HepG2 (cell line): ENCODE results near the gene PHF10. TPM values are rescaled to one million over a fixed set of nuclear protein-coding genes. Genes with fewer than 3 reads are reported as not detected.

Experiments used
- AGO2 ChIP-seq: fragments of 200-400 bp; formaldehyde crosslinking; optimal IDR thresholded peaks from 2 replicates; pipeline ENCODE3; 2017; ENCODE audit warnings: mild to moderate bottlenecking, low read depth, low read length, moderate library complexity
- BCL6 ChIP-seq: IDR thresholded peaks from 2 replicates; pipeline ENCODE4 v1.6.1; 2016; ENCODE audit warnings: missing genetic modification reagents, missing compliant biosample characterization
- HMG20A ChIP-seq: IDR thresholded peaks from 2 replicates; pipeline ENCODE4 v1.6.1; 2016; ENCODE audit warnings: borderline replicate concordance
- PAWR ChIP-seq: sonication (generic); formaldehyde crosslinking; IDR thresholded peaks from 2 replicates; pipeline ENCODE4 v1.4.0; 2020; ENCODE audit warnings: missing genetic modification reagents, mild to moderate bottlenecking, borderline replicate concordance
- PRPF4 ChIP-seq: fragments of 200-400 bp; formaldehyde crosslinking; IDR thresholded peaks from 2 replicates; pipeline ENCODE4 v1.6.1; 2016; ENCODE audit warnings: low read length, low read depth; ENCODE audit not compliant: poor library complexity, severe bottlenecking
- RBFOX2 ChIP-seq: fragments of 200-400 bp; formaldehyde crosslinking; IDR thresholded peaks from 2 replicates; pipeline ENCODE4 v1.6.1; 2017; ENCODE audit warnings: low read depth, mild to moderate bottlenecking, low read length
- ZNF235 ChIP-seq: sonication (generic); formaldehyde crosslinking; IDR thresholded peaks from 2 replicates; pipeline ENCODE4 v1.8.1; 2023; ENCODE audit warnings: mild to moderate bottlenecking, missing genetic modification reagents, borderline replicate concordance
- ZNF484 ChIP-seq: sonication (generic); formaldehyde crosslinking; IDR thresholded peaks from 2 replicates; pipeline ENCODE4 v1.5.1; 2020; ENCODE audit warnings: mild to moderate bottlenecking, low read depth, missing genetic modification reagents, borderline replicate concordance
- ZNF552 ChIP-seq: sonication (generic); formaldehyde crosslinking; IDR thresholded peaks from 2 replicates; pipeline ENCODE4 v1.9.0; 2022; ENCODE audit warnings: missing genetic modification reagents, mild to moderate bottlenecking, borderline replicate concordance
- ZNF615 ChIP-seq: sonication (generic); formaldehyde crosslinking; IDR thresholded peaks from 2 replicates; pipeline ENCODE4 v1.5.0; 2020; ENCODE audit warnings: mild to moderate bottlenecking, missing genetic modification reagents, borderline replicate concordance
- ZNF674 ChIP-seq: sonication (generic); formaldehyde crosslinking; IDR thresholded peaks from 2 replicates; pipeline ENCODE4 v1.5.0; 2020; ENCODE audit warnings: low read depth, mild to moderate bottlenecking, missing genetic modification reagents
- ZNF879 ChIP-seq: sonication (generic); formaldehyde crosslinking; IDR thresholded peaks from 2 replicates; pipeline ENCODE4 v1.8.1; 2023; ENCODE audit warnings: missing genetic modification reagents
- ZZZ3 ChIP-seq: sonication (generic); formaldehyde crosslinking; IDR thresholded peaks from 2 replicates; pipeline ENCODE4 v1.4.0; 2020; ENCODE audit warnings: missing genetic modification reagents, mild to moderate bottlenecking, borderline replicate concordance
- polyA plus RNA-seq, 8 experiments: library from polyadenylated mRNA; depleted of rRNA in 3 of 8; stranded (reverse) in 7 of 8; unstranded in 1 of 8; fragments of >200 nt; fragmentation: Illumina TruSeq in 4 of 8; extraction: Trizol in 4 of 8; gene quantifications; 2 replicates each; pipeline versions ENCODE4 v1.2.1 to v1.2.3, GENCODE V29; 2011 to 2016; ENCODE audit warnings: low read depth in 4 of 8, missing spikeins in 1 of 8, mixed read lengths in 1 of 8; ENCODE audit not compliant: insufficient read depth in 1 of 8
- total RNA-seq, 5 experiments: library from RNA; depleted of rRNA; stranded (reverse); fragments of >200 nt; fragmentation: Illumina TruSeq; extraction: Trizol; gene quantifications; 2 replicates each; pipeline ENCODE4 v1.2.3, GENCODE V29; 2016; ENCODE audit warnings: low read depth in 1 of 5
- TF ChIP-seq, protein P1 (sequence below): sonication (generic); formaldehyde crosslinking; IDR thresholded peaks from 2 replicates; pipeline ENCODE4 v1.5.1; 2020; ENCODE audit warnings: missing genetic modification reagents, mild to moderate bottlenecking, borderline replicate concordance
- TF ChIP-seq, protein P2 (sequence below): sonication (generic); formaldehyde crosslinking; IDR thresholded peaks from 2 replicates; pipeline ENCODE4 v1.9.0; 2021; ENCODE audit warnings: missing genetic modification reagents, borderline replicate concordance
- TF ChIP-seq, protein P3 (sequence below): IDR thresholded peaks from 2 replicates; pipeline ENCODE4 v1.6.1; 2016; ENCODE audit warnings: missing compliant biosample characterization, missing genetic modification reagents, borderline replicate concordance

PHF10 gene
- total and polyA plus RNA-seq, 2 of the 13 experiments (the other 11 are each of a cell fraction or from before 2014, with no cell fraction given): 42.1 to 84.1 TPM

DNA sequence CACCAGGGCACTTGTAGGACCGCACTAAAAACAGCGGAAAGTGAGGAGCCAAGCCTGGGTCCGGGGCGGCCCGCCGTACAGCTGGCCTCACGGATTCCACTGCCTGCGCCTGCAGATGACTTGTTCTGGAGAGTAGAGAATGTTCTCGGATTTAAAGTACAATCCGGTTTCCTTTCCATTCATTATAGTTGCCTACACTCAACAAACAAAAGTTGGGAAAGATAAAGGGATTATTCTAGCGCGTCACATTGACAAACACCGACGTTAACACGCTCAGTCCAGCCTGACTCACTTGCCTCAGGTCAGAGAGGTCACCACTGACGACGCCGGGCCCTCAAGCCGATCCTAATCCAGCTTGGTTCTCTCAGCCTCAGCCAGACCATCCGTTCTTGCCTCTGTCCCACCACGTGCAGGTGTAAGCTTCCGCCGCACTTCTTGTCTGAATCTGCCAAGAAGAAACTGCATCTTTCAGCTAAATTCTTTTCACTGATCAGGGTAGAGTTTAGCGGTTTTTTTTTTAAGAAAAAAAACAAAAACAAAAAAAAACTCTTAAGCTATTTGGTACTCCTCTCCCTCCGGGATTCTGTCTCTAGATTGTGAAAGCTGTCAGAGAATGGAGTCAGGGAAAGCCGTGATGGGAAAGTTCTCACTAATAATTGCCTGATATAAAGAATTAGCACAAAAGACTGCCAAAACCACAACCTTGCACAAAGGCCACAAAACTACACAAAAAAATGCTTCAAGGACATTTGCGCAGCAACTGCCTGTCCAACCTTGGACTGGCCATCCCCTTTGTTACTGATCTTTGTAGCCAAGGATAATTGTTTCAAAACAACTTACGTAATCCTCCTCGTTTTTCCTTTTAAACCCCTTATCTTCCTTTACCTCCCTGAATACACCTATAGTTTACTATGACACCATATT lies 1.1 kb upstream of the PHF10 start (continued):
- TF ChIP-seq, protein P1, sequence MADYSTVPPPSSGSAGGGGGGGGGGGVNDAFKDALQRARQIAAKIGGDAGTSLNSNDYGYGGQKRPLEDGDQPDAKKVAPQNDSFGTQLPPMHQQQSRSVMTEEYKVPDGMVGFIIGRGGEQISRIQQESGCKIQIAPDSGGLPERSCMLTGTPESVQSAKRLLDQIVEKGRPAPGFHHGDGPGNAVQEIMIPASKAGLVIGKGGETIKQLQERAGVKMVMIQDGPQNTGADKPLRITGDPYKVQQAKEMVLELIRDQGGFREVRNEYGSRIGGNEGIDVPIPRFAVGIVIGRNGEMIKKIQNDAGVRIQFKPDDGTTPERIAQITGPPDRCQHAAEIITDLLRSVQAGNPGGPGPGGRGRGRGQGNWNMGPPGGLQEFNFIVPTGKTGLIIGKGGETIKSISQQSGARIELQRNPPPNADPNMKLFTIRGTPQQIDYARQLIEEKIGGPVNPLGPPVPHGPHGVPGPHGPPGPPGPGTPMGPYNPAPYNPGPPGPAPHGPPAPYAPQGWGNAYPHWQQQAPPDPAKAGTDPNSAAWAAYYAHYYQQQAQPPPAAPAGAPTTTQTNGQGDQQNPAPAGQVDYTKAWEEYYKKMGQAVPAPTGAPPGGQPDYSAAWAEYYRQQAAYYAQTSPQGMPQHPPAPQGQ: peak; percentile 90
- TF ChIP-seq BCL6: peak; percentile 70
- TF ChIP-seq PRPF4: no peak
- TF ChIP-seq ZZZ3 (CRISPR knock-in tag): no peak
- peak; percentile 85 for TF ChIP-seq HMG20A (CRISPR knock-in tag)
- TF ChIP-seq ZNF879 (CRISPR knock-in tag): 0 out of 2 replicates have a peak, but pooled peaks have one; percentile 7
- peak; percentile 94 for TF ChIP-seq AGO2
- TF ChIP-seq, protein P2, sequence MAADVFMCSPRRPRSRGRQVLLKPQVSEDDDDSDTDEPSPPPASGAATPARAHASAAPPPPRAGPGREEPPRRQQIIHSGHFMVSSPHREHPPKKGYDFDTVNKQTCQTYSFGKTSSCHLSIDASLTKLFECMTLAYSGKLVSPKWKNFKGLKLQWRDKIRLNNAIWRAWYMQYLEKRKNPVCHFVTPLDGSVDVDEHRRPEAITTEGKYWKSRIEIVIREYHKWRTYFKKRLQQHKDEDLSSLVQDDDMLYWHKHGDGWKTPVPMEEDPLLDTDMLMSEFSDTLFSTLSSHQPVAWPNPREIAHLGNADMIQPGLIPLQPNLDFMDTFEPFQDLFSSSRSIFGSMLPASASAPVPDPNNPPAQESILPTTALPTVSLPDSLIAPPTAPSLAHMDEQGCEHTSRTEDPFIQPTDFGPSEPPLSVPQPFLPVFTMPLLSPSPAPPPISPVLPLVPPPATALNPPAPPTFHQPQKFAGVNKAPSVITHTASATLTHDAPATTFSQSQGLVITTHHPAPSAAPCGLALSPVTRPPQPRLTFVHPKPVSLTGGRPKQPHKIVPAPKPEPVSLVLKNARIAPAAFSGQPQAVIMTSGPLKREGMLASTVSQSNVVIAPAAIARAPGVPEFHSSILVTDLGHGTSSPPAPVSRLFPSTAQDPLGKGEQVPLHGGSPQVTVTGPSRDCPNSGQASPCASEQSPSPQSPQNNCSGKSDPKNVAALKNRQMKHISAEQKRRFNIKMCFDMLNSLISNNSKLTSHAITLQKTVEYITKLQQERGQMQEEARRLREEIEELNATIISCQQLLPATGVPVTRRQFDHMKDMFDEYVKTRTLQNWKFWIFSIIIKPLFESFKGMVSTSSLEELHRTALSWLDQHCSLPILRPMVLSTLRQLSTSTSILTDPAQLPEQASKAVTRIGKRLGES: no peak
- TF ChIP-seq ZNF615 (CRISPR knock-in tag): 0 out of 2 replicates have a peak, but pooled peaks have one; percentile 44
- no peak; the same call in 1 of the 2 replicates for TF ChIP-seq ZNF552 (CRISPR knock-in tag)
- TF ChIP-seq ZNF674: peak; percentile 90; the same call in 1 of the 2 replicates
- TF ChIP-seq, protein P3, sequence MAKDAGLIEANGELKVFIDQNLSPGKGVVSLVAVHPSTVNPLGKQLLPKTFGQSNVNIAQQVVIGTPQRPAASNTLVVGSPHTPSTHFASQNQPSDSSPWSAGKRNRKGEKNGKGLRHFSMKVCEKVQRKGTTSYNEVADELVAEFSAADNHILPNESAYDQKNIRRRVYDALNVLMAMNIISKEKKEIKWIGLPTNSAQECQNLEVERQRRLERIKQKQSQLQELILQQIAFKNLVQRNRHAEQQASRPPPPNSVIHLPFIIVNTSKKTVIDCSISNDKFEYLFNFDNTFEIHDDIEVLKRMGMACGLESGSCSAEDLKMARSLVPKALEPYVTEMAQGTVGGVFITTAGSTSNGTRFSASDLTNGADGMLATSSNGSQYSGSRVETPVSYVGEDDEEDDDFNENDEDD (CRISPR knock-in tag): peak; percentile 50; the same call in 1 of the 2 replicates
- no peak for TF ChIP-seq RBFOX2
- TF ChIP-seq PAWR (CRISPR knock-in tag): no peak
- no peak for TF ChIP-seq ZNF484 (CRISPR knock-in tag)
- peak; percentile 15; the same call in 1 of the 2 replicates for TF ChIP-seq ZNF235 (CRISPR knock-in tag)
